ENCODE results near the gene UGT1A6. TPM values are rescaled to one million over a fixed set of nuclear protein-coding genes. Genes with fewer than 3 reads are reported as not detected.

Gene UGT1A6
- total RNA-seq, 1 experiment from 2014 or later, result not detected

DNA sequence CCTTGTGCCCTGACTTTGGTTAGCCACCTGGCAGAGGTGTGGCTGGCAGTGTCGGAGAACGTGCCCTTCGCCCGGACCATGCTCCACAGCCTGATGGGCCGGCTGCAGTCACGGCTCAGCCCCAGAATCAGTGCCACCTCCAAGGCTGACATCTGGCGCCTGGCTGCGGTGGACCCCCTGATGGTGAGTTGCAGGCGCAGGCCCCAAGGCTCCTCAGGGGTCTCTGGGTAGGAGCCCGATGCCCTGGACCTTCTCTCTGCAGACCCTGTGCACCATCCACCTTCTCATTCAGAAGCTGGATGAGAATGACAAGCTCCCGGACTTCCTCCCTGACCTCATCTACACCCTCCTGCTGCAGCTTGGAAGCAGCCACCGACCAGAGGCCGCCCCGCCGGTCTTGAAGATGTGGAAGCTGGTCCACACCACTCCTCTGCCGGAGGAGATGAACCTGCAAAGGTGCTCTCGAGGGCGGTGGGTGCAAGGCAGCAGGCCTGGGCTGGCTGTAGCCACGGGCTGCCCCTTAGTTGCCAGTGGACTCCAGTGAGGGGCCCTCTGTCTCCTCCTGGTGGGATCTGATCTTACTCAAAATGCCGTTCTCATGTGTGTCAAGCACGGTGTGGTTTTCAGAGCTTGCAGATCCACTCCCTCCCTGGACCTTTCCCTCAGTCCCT lies 129.5 kb downstream of the UGT1A6 start:
- no peak for DNase-seq (ENCODE audit: low spot score)
- ChIA-PET CTCF (interaction anchor here (0.6 kb wide), 1 partner anchor 10 kb away, joined by 14 read pairs; no protein-coding TSS in a partner anchor), POLR2A (ENCODE audit: low non-redundant PET) (no interaction called here)
- no peak overlapping the region for H3K4me3 ChIP-seq (ENCODE audit: low read depth, low read length, poor library complexity, severe bottlenecking)
- intact Hi-C loops (cut with micrococcal nuclease; ENCODE audit: unreplicated experiment), result no loop called here
- no peaks in the 10 kb centered on the region for H3K27me3 ChIP-seq (replicated peaks; ENCODE audit: insufficient read depth, low read depth, low read length, poor library complexity)
- no peaks in the 10 kb centered on the region for H3K4me1 ChIP-seq (ENCODE audit: insufficient read depth, low read length, poor library complexity, severe bottlenecking)
- H3K36me3 ChIP-seq (ENCODE audit: insufficient read depth, low read length, poor library complexity, severe bottlenecking), result no peaks in the 10 kb centered on the region
- BruUV-seq (replicated peaks), result no TSS peak
- TF ChIP-seq, protein P1, sequence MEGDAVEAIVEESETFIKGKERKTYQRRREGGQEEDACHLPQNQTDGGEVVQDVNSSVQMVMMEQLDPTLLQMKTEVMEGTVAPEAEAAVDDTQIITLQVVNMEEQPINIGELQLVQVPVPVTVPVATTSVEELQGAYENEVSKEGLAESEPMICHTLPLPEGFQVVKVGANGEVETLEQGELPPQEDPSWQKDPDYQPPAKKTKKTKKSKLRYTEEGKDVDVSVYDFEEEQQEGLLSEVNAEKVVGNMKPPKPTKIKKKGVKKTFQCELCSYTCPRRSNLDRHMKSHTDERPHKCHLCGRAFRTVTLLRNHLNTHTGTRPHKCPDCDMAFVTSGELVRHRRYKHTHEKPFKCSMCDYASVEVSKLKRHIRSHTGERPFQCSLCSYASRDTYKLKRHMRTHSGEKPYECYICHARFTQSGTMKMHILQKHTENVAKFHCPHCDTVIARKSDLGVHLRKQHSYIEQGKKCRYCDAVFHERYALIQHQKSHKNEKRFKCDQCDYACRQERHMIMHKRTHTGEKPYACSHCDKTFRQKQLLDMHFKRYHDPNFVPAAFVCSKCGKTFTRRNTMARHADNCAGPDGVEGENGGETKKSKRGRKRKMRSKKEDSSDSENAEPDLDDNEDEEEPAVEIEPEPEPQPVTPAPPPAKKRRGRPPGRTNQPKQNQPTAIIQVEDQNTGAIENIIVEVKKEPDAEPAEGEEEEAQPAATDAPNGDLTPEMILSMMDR (conservative IDR thresholded peaks at IDR 0.05; ENCODE audit: low read depth, low read length), result no peak
- TF ChIP-seq EZH2 (IDR thresholded peaks at IDR 0.05; ENCODE audit: borderline replicate concordance, low read depth, low read length, poor library complexity, severe bottlenecking), result no peak
- H3K27ac ChIP-seq (ENCODE audit: low read depth, low read length, poor library complexity, severe bottlenecking), result no peak overlapping the region
- no peaks in the 10 kb centered on the region for H3K9me3 ChIP-seq (ENCODE audit: low read depth, low read length, poor library complexity, severe bottlenecking)

Other genes with a start within 250 kb of the UGT1A6 start
- gene USP40, start 126.1 kb upstream of the UGT1A6 start, total RNA-seq (2021), result 29.6 and 35.6 TPM in 2 replicates
- gene UGT1A8, start 75.3 kb upstream of the UGT1A6 start, total RNA-seq (2021), result not detected in 2 replicates
- not detected in 2 replicates for gene UGT1A10, start 56.4 kb upstream of the UGT1A6 start, total RNA-seq (2021)
- not detected in 2 replicates for gene UGT1A9, start 21.0 kb upstream of the UGT1A6 start, total RNA-seq (2021)
- gene UGT1A7, start 11.0 kb upstream of the UGT1A6 start, total RNA-seq (2021), result not detected in 2 replicates
- not detected in 2 replicates for gene UGT1A5, start 20.0 kb downstream of the UGT1A6 start, total RNA-seq (2021)
- gene UGT1A4, start 25.8 kb downstream of the UGT1A6 start, total RNA-seq (2021), result 0.11 TPM in 1 of 2 replicates, not detected in the other
- gene UGT1A3, start 36.2 kb downstream of the UGT1A6 start, total RNA-seq (2021), result not detected in 2 replicates
- gene UGT1A1, start 67.4 kb downstream of the UGT1A6 start, total RNA-seq (2021), result not detected in 2 replicates
- 0.92 and 1.3 TPM in 2 replicates for gene MROH2A, start 85.4 kb downstream of the UGT1A6 start, total RNA-seq (2021)
- gene HJURP, start 161.6 kb downstream of the UGT1A6 start, total RNA-seq (2021), result 103 and 107 TPM in 2 replicates
- gene TRPM8, start 224.5 kb downstream of the UGT1A6 start, total RNA-seq (2021), result 3.6 and 8.9 TPM in 2 replicates

Measured in A673 (cell line).